Mesothelial cell of epicardium (in vitro differentiated cells): ENCODE data around the gene FAM200C. TPM values are rescaled to one million over a fixed set of nuclear protein-coding genes. Genes with fewer than 3 reads are reported as not detected.

Experiments used
- DNase-seq, 2 experiments: peaks; one replicate each; pipeline ENCODE4 v3.0.0; 2021; ENCODE audit warnings: low spot score in 2 of 2; ENCODE audit not compliant: unreplicated experiment in 2 of 2
- H3K27ac Mint-ChIP-seq: 2 replicates; pipeline ENCODE4 v1.8.0; 2021; ENCODE audit warnings: mixed read lengths
- H3K27me3 Mint-ChIP-seq: 2 replicates; pipeline ENCODE4 v1.8.0; 2021; ENCODE audit warnings: low read depth, mixed read lengths
- H3K36me3 Mint-ChIP-seq: 2 replicates; pipeline ENCODE4 v1.8.0; 2021; ENCODE audit warnings: mixed read lengths
- H3K4me1 Mint-ChIP-seq: 2 replicates; pipeline ENCODE4 v1.8.0; 2021; ENCODE audit warnings: mixed read lengths
- H3K4me3 Mint-ChIP-seq: 2 replicates; pipeline ENCODE4 v1.8.0; 2021; ENCODE audit warnings: mild to moderate bottlenecking, moderate library complexity, mixed read lengths
- H3K9me3 Mint-ChIP-seq: 2 replicates; pipeline ENCODE4 v1.8.0; 2021; ENCODE audit warnings: mixed read lengths
- total RNA-seq: library from RNA; stranded (reverse); gene quantifications from 3 replicates; pipeline ENCODE4 v1.2.1, GENCODE V29; 2021
- TF ChIP-seq, protein P1 (sequence below): fragments of 200-600 bp; sonication (generic); IDR thresholded peaks from one replicate; pipeline ENCODE4 v1.5.0; 2021; ENCODE audit warnings: antibody characterized with exemption; ENCODE audit not compliant: unreplicated experiment

The FAM200C gene
- total RNA-seq, 1 donor from 2014 or later = 6.6 TPM

DNA sequence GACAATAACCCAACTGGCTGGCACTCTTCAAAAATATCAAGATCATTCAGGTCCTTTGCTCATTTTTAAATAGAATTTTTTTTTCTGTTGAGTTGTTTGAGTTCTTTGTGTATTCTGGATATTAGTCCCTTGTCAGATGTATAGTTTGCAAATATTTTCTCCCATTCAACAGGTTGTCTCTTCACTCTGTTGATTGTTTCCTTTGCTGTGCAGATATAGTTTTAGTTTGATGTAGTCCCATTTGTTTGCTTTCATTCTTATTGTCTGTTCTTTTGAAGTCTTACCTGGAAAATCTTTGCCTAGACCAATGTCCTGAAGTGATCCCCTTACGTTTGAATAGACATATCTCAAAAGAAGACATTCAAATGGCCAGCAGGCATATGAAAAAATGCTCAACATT lies 44.6 kb upstream of the FAM200C start:
- H3K4me1 Mint-ChIP-seq = no peaks in the 10 kb centered on the region
- peaks cover 10% of the 10 kb centered on the region for H3K27me3 Mint-ChIP-seq
- H3K4me3 Mint-ChIP-seq = no peak overlapping the region
- no peak overlapping the region for H3K27ac Mint-ChIP-seq
- no peak for DNase-seq
- TF ChIP-seq, protein P1, sequence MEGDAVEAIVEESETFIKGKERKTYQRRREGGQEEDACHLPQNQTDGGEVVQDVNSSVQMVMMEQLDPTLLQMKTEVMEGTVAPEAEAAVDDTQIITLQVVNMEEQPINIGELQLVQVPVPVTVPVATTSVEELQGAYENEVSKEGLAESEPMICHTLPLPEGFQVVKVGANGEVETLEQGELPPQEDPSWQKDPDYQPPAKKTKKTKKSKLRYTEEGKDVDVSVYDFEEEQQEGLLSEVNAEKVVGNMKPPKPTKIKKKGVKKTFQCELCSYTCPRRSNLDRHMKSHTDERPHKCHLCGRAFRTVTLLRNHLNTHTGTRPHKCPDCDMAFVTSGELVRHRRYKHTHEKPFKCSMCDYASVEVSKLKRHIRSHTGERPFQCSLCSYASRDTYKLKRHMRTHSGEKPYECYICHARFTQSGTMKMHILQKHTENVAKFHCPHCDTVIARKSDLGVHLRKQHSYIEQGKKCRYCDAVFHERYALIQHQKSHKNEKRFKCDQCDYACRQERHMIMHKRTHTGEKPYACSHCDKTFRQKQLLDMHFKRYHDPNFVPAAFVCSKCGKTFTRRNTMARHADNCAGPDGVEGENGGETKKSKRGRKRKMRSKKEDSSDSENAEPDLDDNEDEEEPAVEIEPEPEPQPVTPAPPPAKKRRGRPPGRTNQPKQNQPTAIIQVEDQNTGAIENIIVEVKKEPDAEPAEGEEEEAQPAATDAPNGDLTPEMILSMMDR = no peak
- H3K9me3 Mint-ChIP-seq = peaks cover 17% of the 10 kb centered on the region
- H3K36me3 Mint-ChIP-seq = no peaks in the 10 kb centered on the region

DNA sequence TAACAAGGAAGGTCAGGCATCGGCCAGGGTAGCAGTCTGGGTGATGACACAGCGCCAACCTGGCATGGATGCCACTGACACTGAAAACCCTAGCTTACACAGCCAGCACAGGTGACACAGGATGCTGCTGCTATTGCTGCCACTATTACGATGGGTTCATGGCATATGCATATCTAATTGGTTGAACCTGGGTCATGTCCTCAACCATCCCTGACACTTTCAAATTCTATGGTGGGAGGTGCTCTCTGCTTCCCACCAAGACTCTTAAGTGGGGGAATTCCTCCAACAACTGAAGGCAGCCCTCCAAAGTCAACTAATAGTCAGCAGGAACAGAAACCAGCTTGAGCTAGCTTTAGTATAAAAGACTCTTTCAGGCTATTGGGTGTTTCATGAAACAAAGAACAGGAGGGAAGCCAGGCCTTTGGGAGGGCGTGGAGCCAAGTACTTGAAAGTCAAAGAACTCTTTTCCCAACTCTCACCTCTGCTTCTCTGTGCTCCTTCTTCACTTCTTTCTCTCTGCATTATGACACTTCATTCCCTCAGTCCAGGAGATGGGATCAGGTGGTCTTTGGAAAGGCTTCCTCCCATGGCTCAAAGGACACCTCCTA lies 43.1 kb upstream of the FAM200C start:
- H3K4me3 Mint-ChIP-seq = no peak overlapping the region
- DNase-seq = no peak
- H3K27ac Mint-ChIP-seq = no peak overlapping the region
- TF ChIP-seq, protein P1 = no peak
- H3K27me3 Mint-ChIP-seq = peaks cover 14% of the 10 kb centered on the region
- peaks cover 4% of the 10 kb centered on the region for H3K9me3 Mint-ChIP-seq
- H3K4me1 Mint-ChIP-seq = peaks cover 9% of the 10 kb centered on the region
- no peaks in the 10 kb centered on the region for H3K36me3 Mint-ChIP-seq

DNA sequence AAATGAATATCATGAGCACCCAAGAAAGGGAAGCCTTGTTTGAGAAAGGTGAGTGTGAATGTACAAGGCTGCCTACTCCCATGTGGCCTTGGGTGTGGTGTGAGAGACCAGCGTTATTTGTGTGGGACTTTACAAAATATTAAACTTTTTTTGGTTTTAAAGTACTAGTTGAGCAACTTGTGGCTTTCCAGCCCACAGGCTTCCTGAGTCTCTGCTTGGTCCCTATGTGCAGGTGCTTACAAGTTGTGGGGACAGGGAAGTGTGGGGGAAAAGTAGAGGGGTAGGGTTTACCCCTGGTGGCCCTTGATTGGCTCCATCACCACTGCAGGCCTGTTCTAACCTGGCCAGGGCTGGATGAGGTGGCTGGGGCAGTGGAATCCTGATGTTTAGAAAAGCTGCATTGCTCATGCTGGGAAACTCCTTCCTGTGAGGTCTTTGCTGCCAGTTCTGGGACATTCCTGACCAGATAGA lies 41.5 kb upstream of the FAM200C start:
- no peaks in the 10 kb centered on the region for H3K9me3 Mint-ChIP-seq
- H3K36me3 Mint-ChIP-seq = no peaks in the 10 kb centered on the region
- TF ChIP-seq, protein P1 = no peak
- peaks cover 9% of the 10 kb centered on the region for H3K4me1 Mint-ChIP-seq
- DNase-seq = no peak
- no peak overlapping the region for H3K27ac Mint-ChIP-seq
- peaks cover 15% of the 10 kb centered on the region for H3K27me3 Mint-ChIP-seq
- no peak overlapping the region for H3K4me3 Mint-ChIP-seq

DNA sequence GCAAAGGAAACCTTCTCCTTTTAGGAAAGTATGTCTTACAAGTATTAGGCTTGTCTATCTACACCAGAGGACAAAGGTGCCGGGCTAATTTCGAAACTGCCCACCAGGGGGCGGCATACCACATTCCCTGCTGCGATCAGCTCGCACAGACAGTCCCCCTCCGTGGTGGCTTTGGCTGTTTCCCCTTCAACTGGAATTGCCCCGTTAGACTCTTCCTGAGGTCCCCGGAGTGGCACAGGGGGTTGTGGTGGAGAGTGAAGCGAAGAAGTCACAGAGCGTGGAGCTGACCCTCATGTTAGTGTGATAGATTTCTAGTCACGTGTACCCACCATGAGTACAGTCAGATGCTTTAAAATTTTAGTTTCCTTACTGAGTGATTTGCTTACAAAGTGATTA lies 39.3 kb upstream of the FAM200C start:
- DNase-seq = peak; percentile 66 to 95
- Mint-ChIP-seq H3K27me3 (peaks cover 23% of the 10 kb centered on the region), H3K9me3 (no peaks in the 10 kb centered on the region), H3K4me1 (peaks cover 11% of the 10 kb centered on the region), H3K36me3 (no peaks in the 10 kb centered on the region), H3K27ac (no peak overlapping the region), H3K4me3 (peak overlapping the region; percentile 71)
- TF ChIP-seq, protein P1 = peak; percentile 96

DNA sequence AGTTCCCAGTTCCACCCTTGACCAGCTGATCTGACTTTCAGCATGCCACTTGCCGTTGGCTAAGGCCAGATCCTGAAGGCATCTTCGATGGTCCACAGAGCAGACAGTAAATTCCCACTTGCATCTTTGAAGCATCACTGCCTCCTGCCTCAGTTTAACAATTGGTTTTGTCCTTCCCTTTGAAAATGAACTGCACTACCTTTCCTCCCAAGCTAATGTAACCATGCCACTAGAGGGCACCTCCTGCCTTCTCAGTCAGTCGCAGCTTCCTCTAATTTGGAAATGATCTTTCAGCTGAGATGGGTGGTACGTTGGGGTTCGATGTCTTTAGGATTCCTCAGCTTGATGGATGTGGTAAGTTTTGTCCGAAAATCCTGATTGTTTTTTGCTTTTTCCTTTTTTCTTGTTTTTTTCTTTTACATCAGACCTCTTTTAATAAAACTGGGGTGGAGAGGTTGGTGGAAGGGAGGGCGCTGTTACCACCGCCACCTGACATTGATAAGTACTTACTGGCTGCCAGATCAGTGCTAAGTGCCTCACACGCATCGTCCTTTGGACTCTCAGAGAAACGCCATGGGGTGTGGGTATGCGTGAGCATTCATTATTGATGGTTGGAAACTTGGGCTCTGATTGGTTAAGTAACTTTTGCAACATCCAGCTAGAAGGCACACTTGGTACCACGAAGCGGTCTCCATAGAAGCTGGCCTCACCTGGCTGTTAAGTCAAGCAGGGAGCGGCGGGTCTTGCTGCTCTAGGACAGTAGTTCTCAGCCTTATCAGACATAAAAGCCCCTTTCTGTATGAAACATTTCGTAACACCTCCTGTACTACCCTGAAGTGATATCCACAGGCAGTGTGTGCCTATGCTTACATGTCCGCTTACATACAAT lies 38.7 kb upstream of the FAM200C start:
- peaks cover 23% of the 10 kb centered on the region for H3K27me3 Mint-ChIP-seq
- H3K27ac Mint-ChIP-seq = peak overlapping the region; percentile 50
- H3K4me3 Mint-ChIP-seq = peak overlapping the region; percentile 71
- H3K9me3 Mint-ChIP-seq = no peaks in the 10 kb centered on the region
- DNase-seq = peak in 1 of 2 experiments; percentile 41
- H3K4me1 Mint-ChIP-seq = peaks cover 18% of the 10 kb centered on the region
- TF ChIP-seq, protein P1 = no peak
- H3K36me3 Mint-ChIP-seq = no peaks in the 10 kb centered on the region
